Body of pancreas (tissue), 4 donors: Measurements from ENCODE around the gene NKAIN2. TPM values are rescaled to one million over a fixed set of nuclear protein-coding genes. Genes with fewer than 3 reads are reported as not detected.

Experiments
- ATAC-seq: fragments of 150-250 bp; one replicate; pipeline ENCODE4 v1.9.1; 2016
- DNase-seq, 4 donors: peaks; one replicate each; pipeline ENCODE4 v3.0.0-alpha.2; 2019
- H3K27ac ChIP-seq, 4 donors: fragments of 200-600 bp; sonication (generic); 1 replicate in 3 of 4; 2 replicates in 1 of 4; pipeline versions ENCODE4 v1.5.1 to v1.6.1; 2016 to 2019; ENCODE audit warnings: mild to moderate bottlenecking in 1 of 4, mixed read lengths in 1 of 4, moderate library complexity in 1 of 4
- H3K27me3 ChIP-seq, 2 donors: fragments of 200-600 bp; sonication (generic); one replicate each; pipeline ENCODE4 v1.6.0; 2016; ENCODE audit warnings: mild to moderate bottlenecking in 1 of 2
- H3K36me3 ChIP-seq, 2 donors: fragments of 200-600 bp; sonication (generic); replicated peaks in 1 of 2; 2 replicates each; pipeline ENCODE4 v1.5.1; 2016; ENCODE audit warnings: low read depth in 2 of 2; ENCODE audit not compliant: insufficient read depth in 1 of 2
- H3K4me1 ChIP-seq: fragments of 200-600 bp; sonication (generic); one replicate; pipeline ENCODE4 v1.6.0; 2016
- H3K4me3 ChIP-seq, 2 donors: fragments of 200-600 bp; sonication (generic); 1 replicate in 1 of 2; 2 replicates in 1 of 2; pipeline ENCODE4 v1.5.1; 2016 to 2019
- H3K9me3 ChIP-seq, 3 donors: fragments of 200-600 bp; sonication (generic); 1 replicate in 2 of 3; 2 replicates in 1 of 3; pipeline ENCODE4 v1.5.1; 2016
- CTCF ChIP-seq, 7 experiments: fragments of 450-650 bp in 4 of 7; fragments of 200-600 bp in 3 of 7; sonication (generic) in 3 of 7; IDR thresholded peaks; one replicate each; pipeline ENCODE4 v1.5.1; 2016 to 2019; ENCODE audit warnings: antibody characterized with exemption in 7 of 7
- POLR2A ChIP-seq, 3 donors: fragments of 450-650 bp; IDR thresholded peaks; one replicate each; pipeline ENCODE4 v1.6.1; 2016; ENCODE audit warnings: antibody characterized with exemption in 3 of 3, mild to moderate bottlenecking in 2 of 3
- whole genome bisulfite sequencing, 2 donors: methylation state at CpG; one replicate each; pipeline ENCODE4 v1.1.5; 2017; 5-methylcytosine and 5-hydroxymethylcytosine counted together
- intact Hi-C: fragments of 100-400 bp; cut with DNase I; formaldehyde crosslinking; loops from one replicate; pipeline ENCODE4 v1.15.1; 2023
- total RNA-seq, 2 donors: library from RNA; depleted of rRNA; stranded (reverse); fragments of >200 nt; gene quantifications; one replicate each; pipeline ENCODE4 v1.1.0, GENCODE V29; 2016

The NKAIN2 gene
- total RNA-seq, 2 donors from 2014 or later = not detected

GRCh38 chr6:124433387-124434160, 629.9 kb downstream of the NKAIN2 start:
- WGBS, 2 donors = 41 to 52% methylated on average over 6 of the region's 6 CpGs
- no peak for DNase-seq
- intact Hi-C loops = no loop called here

GRCh38 chr6:124434421-124434820, 630.8 kb downstream of the NKAIN2 start:
- no peaks in the 10 kb centered on the region for H3K9me3 ChIP-seq
- H3K4me3 ChIP-seq = no peak overlapping the region
- ATAC-seq = no peak
- no peaks in the 10 kb centered on the region for H3K27me3 ChIP-seq
- TF ChIP-seq CTCF (IDR thresholded peaks at IDR 0.05) (no peak), POLR2A (IDR thresholded peaks at IDR 0.05) (no peak)
- H3K36me3 ChIP-seq = no peaks in the 10 kb centered on the region
- no peak overlapping the region for H3K27ac ChIP-seq
- WGBS, 2 donors = 64 to 85% methylated on average over 2 of the region's 2 CpGs
- H3K4me1 ChIP-seq = no peaks in the 10 kb centered on the region
- no peak for DNase-seq
- intact Hi-C loops = no loop called here

More at GRCh38 chr6:124433387-124434160, 629.9 kb downstream of the NKAIN2 start:
- no peaks in the 10 kb centered on the region for H3K4me1 ChIP-seq
- no peaks in the 10 kb centered on the region for H3K27me3 ChIP-seq
- H3K36me3 ChIP-seq = no peaks in the 10 kb centered on the region
- TF ChIP-seq CTCF (IDR thresholded peaks at IDR 0.05) (no peak), POLR2A (IDR thresholded peaks at IDR 0.05) (no peak)
- ATAC-seq = no peak
- H3K9me3 ChIP-seq = no peaks in the 10 kb centered on the region
- no peak overlapping the region for H3K27ac ChIP-seq
- H3K4me3 ChIP-seq = no peak overlapping the region

- 58 to 72% methylated on average over 3 of the region's 3 CpGs for WGBS, 2 donors
- DNase-seq = no peak
- Histone ChIP-seq H3K9me3 (no peaks in the 10 kb centered on the region), H3K27me3 (no peaks in the 10 kb centered on the region), H3K4me1 (no peaks in the 10 kb centered on the region), H3K4me3 (no peak overlapping the region), H3K27ac (no peak overlapping the region), H3K36me3 (no peaks in the 10 kb centered on the region)
- no peak for ATAC-seq
- intact Hi-C loops = no loop called here
- TF ChIP-seq POLR2A (IDR thresholded peaks at IDR 0.05) (no peak), CTCF (IDR thresholded peaks at IDR 0.05) (no peak)
Measured at GRCh38 chr6:124436803-124437202, 633.1 kb downstream of the NKAIN2 start.

GRCh38 chr6:124438546-124439065, 634.9 kb downstream of the NKAIN2 start:
- Histone ChIP-seq H3K4me1 (no peaks in the 10 kb centered on the region), H3K9me3 (no peaks in the 10 kb centered on the region), H3K27me3 (no peaks in the 10 kb centered on the region), H3K36me3 (no peaks in the 10 kb centered on the region), H3K4me3 (no peak overlapping the region), H3K27ac (no peak overlapping the region)
- intact Hi-C loops = no loop called here
- 45 to 55% methylated on average over 4 of the region's 4 CpGs for WGBS, 2 donors
- no peak for TF ChIP-seq CTCF (IDR thresholded peaks at IDR 0.05)
- TF ChIP-seq POLR2A (IDR thresholded peaks at IDR 0.05) = no peak
- DNase-seq (no peak), ATAC-seq (no peak)

GRCh38 chr6:124441450-124441849, 637.8 kb downstream of the NKAIN2 start:
- 69 to 71% methylated on average over 3 of the region's 3 CpGs for WGBS, 2 donors
- DNase-seq (no peak), ATAC-seq (no peak)
- H3K4me1 ChIP-seq = no peaks in the 10 kb centered on the region
- intact Hi-C loops = no loop called here
- H3K9me3 ChIP-seq = no peaks in the 10 kb centered on the region
- no peaks in the 10 kb centered on the region for H3K36me3 ChIP-seq
- TF ChIP-seq POLR2A (IDR thresholded peaks at IDR 0.05) = no peak
- no peak for TF ChIP-seq CTCF (IDR thresholded peaks at IDR 0.05)
- no peak overlapping the region for H3K27ac ChIP-seq
- H3K27me3 ChIP-seq = no peaks in the 10 kb centered on the region
- H3K4me3 ChIP-seq = no peak overlapping the region
